OCI-LY7 (cell line): Measurements from ENCODE around the gene SPTBN4. TPM values are rescaled to one million over a fixed set of nuclear protein-coding genes. Genes with fewer than 3 reads are reported as not detected.

Experiments used
- Bru-seq: library from RNA; stranded (reverse); fragments of 400-500 nt; gene quantifications from one replicate; lab custom pipeline; 2021; lab: Mats Ljungman, UMichigan
- BruChase-seq, 2 experiments: library from RNA; stranded (reverse); fragments of 400-500 nt; gene quantifications; one replicate each; lab custom pipeline; 2021; lab: Mats Ljungman, UMichigan
- BruUV-seq: library from RNA; stranded (reverse); fragments of 400-500 nt; replicated peaks from 2 replicates; lab custom pipeline; 2021; lab: Mats Ljungman, UMichigan
- CTCF ChIA-PET: fragments of 300-600 bp; sonication (Branson Sonifier 250); formaldehyde crosslinking; loops from one replicate; lab custom pipeline; 2022; ENCODE audit warnings: antibody characterized with exemption; ENCODE audit not compliant: unreplicated experiment; lab: Charles Lee
- POLR2A ChIA-PET: fragments of 300-600 bp; sonication (Branson Sonifier 250); formaldehyde crosslinking; loops from one replicate; lab custom pipeline; 2022; ENCODE audit warnings: antibody characterized with exemption; lab: Charles Lee
- DNase-seq: peaks from one replicate; pipeline ENCODE4 v3.0.0-alpha.2; 2015; ENCODE audit warnings: low spot score
- H2AFZ ChIP-seq: fragments of 200-600 bp; sonication (generic), shearing (Covaris generic); 2 replicates; pipeline ENCODE4 v1.6.1; 2014; ENCODE audit warnings: mild to moderate bottlenecking, antibody characterized with exemption, low read length, moderate library complexity
- H3K27ac ChIP-seq: fragments of 200-600 bp; sonication (generic); 2 replicates; pipeline ENCODE4 v1.5.1; 2014; ENCODE audit warnings: mixed run types, low read depth, mild to moderate bottlenecking, moderate library complexity, low read length, inconsistent platforms; ENCODE audit not compliant: poor library complexity, severe bottlenecking
- H3K36me3 ChIP-seq: fragments of 200-600 bp; sonication (generic); 2 replicates; pipeline ENCODE4 v1.6.1; 2014; ENCODE audit warnings: mild to moderate bottlenecking, antibody characterized with exemption, low read length, moderate library complexity, mixed read lengths; ENCODE audit not compliant: insufficient read depth
- H3K4me1 ChIP-seq: fragments of 200-600 bp; sonication (generic); 2 replicates; pipeline ENCODE4 v1.5.1; 2014; ENCODE audit warnings: mild to moderate bottlenecking, low read length; ENCODE audit not compliant: insufficient read depth, poor library complexity, severe bottlenecking
- H3K4me2 ChIP-seq: fragments of 200-600 bp; sonication (generic); 2 replicates; pipeline ENCODE4 v1.6.1; 2014; ENCODE audit warnings: mild to moderate bottlenecking, low read length
- H3K4me3 ChIP-seq: fragments of 200-600 bp; sonication (generic); 2 replicates; pipeline ENCODE4 v1.5.1; 2014; ENCODE audit warnings: mild to moderate bottlenecking, low read depth, low read length; ENCODE audit not compliant: poor library complexity, severe bottlenecking
- H3K79me2 ChIP-seq: fragments of 200-600 bp; sonication (generic); 2 replicates; pipeline ENCODE4 v1.6.1; 2016; ENCODE audit warnings: low read depth, mild to moderate bottlenecking, low read length, moderate library complexity, mixed read lengths; ENCODE audit not compliant: insufficient read depth
- H3K9me2 ChIP-seq: fragments of 200-600 bp; sonication (generic); 2 replicates; pipeline ENCODE4 v1.6.1; 2016; ENCODE audit warnings: mild to moderate bottlenecking, low read length, mixed read lengths; ENCODE audit not compliant: insufficient read depth
- H3K9me3 ChIP-seq: fragments of 200-600 bp; sonication (generic); 2 replicates; pipeline ENCODE4 v1.6.1; 2014; ENCODE audit warnings: mild to moderate bottlenecking, mixed run types, low read length, mixed read lengths
- H4K20me1 ChIP-seq: fragments of 200-600 bp; sonication (generic); 2 replicates; pipeline ENCODE4 v1.6.1; 2014; ENCODE audit warnings: mild to moderate bottlenecking, antibody characterized with exemption, low read length, moderate library complexity, mixed read lengths; ENCODE audit not compliant: insufficient read depth
- CTCF ChIP-seq: fragments of 200-600 bp; sonication (generic); conservative IDR thresholded peaks from 2 replicates; pipeline ENCODE4 v1.5.1; 2014; ENCODE audit warnings: mild to moderate bottlenecking, antibody characterized with exemption, low read length, moderate library complexity, mixed read lengths
- EZH2phosphoT487 ChIP-seq: fragments of 200-600 bp; sonication (generic); IDR thresholded peaks from 2 replicates; pipeline ENCODE4 v1.6.1; 2018; ENCODE audit warnings: low read depth, borderline replicate concordance, mild to moderate bottlenecking, mixed run types, antibody characterized with exemption, low read length, moderate library complexity, mixed read lengths
- intact Hi-C: fragments of 100-400 bp; cut with micrococcal nuclease; formaldehyde crosslinking; loops from one replicate; pipeline ENCODE4 v1.10.0; 2022; ENCODE audit not compliant: unreplicated experiment
- long read RNA-seq: library from polyadenylated mRNA; stranded (forward); transcript quantifications from one replicate; pipeline ENCODE4 v2.0.0, GENCODE V29; 2022
- total RNA-seq, 2 experiments: library from RNA; depleted of rRNA in 1 of 2; stranded (reverse); fragments of >200 nt in 1 of 2; shearing (Covaris generic) in 1 of 2; gene quantifications; 2 replicates each; pipeline ENCODE4 v1.2.3, GENCODE V29; 2014 to 2022

SPTBN4 gene
- total RNA-seq (2014; rRNA removed; shearing (Covaris generic)) (2.2 and 6.3 TPM in 2 replicates), total RNA-seq (2022) (3.3 and 4.1 TPM in 2 replicates), Bru-seq, nascent RNA (percentile 13 among the genes with signal in this experiment), BruChase-seq, experiment 1, labeled RNA remaining after a 6-hour chase (percentile 16 among the genes with signal in this experiment), BruChase-seq, experiment 2, labeled RNA remaining after a 2-hour chase (percentile 10 among the genes with signal in this experiment)
- long read RNA-seq, partial matches to known transcripts = 0 of 4 reads
- long read RNA-seq, other reads (novel, unspliced or antisense) = 0 of 4 reads

- Histone ChIP-seq H2AFZ (peak within 1 kb of the TSS; percentile 43), H3K4me1 (peaks cover 28% of the 10 kb centered on the region), H4K20me1 (no peaks in the 10 kb centered on the region), H3K79me2 (no peaks in the 10 kb centered on the region), H3K4me3 (peak within 1 kb of the TSS; percentile 78), H3K4me2 (peak within 1 kb of the TSS; percentile 95), H3K36me3 (no peaks in the 10 kb centered on the region), H3K9me2 (no peaks in the 10 kb centered on the region), H3K27ac (no peak within 1 kb of the TSS), H3K9me3 (no peaks in the 10 kb centered on the region)
- TF ChIP-seq EZH2phosphoT487 (no peak), CTCF (no peak)
- intact Hi-C loops = no loop called here
- no TSS peak for BruUV-seq
- ChIA-PET POLR2A (no interaction called here), CTCF (no interaction called here)
- no peak for DNase-seq
These were observed at the start of gene SPTBN4 for GRCh38 chr19:40466985-40467734. Gene SPTBN4 (plus strand): TSS chr19:40467001. CDS start chr19:40472622, 5,621 bp downstream.

GRCh38 chr19:40417643-40417981 is 49.2 kb upstream of the SPTBN4 start:
- intact Hi-C loops = no loop called here
- Histone ChIP-seq H3K4me3 (no peak overlapping the region), H3K4me2 (no peak overlapping the region), H3K9me3 (no peaks in the 10 kb centered on the region), H3K4me1 (peaks cover 24% of the 10 kb centered on the region), H2AFZ (no peak overlapping the region), H3K36me3 (peaks cover 6% of the 10 kb centered on the region; the same call in 1 of the 2 replicates), H4K20me1 (no peaks in the 10 kb centered on the region), H3K27ac (no peak overlapping the region), H3K79me2 (no peaks in the 10 kb centered on the region), H3K9me2 (no peaks in the 10 kb centered on the region)
- TF ChIP-seq EZH2phosphoT487 = no peak
- no peak for TF ChIP-seq CTCF
- ChIA-PET POLR2A (interaction anchor here (0.6 kb wide), 1 partner anchor 15 kb away, joined by 5 read pairs; no protein-coding TSS in a partner anchor), CTCF (interaction anchor here (0.6 kb wide), 1 partner anchor 112 kb away, joined by 9 read pairs; no protein-coding TSS in a partner anchor)
- no TSS peak for BruUV-seq
- DNase-seq = no peak
